GM23338 (cell line): ENCODE results near the gene CORO1C. TPM values are rescaled to one million over a fixed set of nuclear protein-coding genes. Genes with fewer than 3 reads are reported as not detected.

Experiments
- ATAC-seq: fragments of 200-7000 bp; cut with Tn5 transposase; 3 replicates; pipeline ENCODE4 v1.9.1; 2020
- DNase-seq: peaks from one replicate; pipeline ENCODE4 v3.0.0-alpha.2; 2015; ENCODE audit warnings: low spot score
- H2AFZ ChIP-seq: fragments of 200-600 bp; sonication (generic); 2 replicates; pipeline ENCODE4 v1.8.0; 2016; ENCODE audit warnings: antibody characterized with exemption, mild to moderate bottlenecking, moderate library complexity
- H3F3A ChIP-seq: fragments of 200-600 bp; sonication (generic); replicated peaks from 2 replicates; pipeline ENCODE4 v1.8.0; 2017; ENCODE audit warnings: antibody characterized with exemption, mixed run types, low read depth
- H3K27ac ChIP-seq: fragments of 200-600 bp; sonication (generic); 2 replicates; pipeline ENCODE4 v1.6.1; 2016; ENCODE audit warnings: low read depth
- H3K27me3 ChIP-seq: fragments of 200-600 bp; sonication (generic); 2 replicates; pipeline ENCODE4 v1.8.0; 2016; ENCODE audit warnings: mild to moderate bottlenecking, mixed run types, moderate library complexity; ENCODE audit not compliant: insufficient read depth
- H3K36me3 ChIP-seq: fragments of 200-600 bp; sonication (generic); 2 replicates; pipeline ENCODE4 v1.8.0; 2016; ENCODE audit warnings: mild to moderate bottlenecking; ENCODE audit not compliant: insufficient read depth
- H3K4me1 ChIP-seq: fragments of 200-600 bp; sonication (generic); 2 replicates; pipeline ENCODE4 v1.8.0; 2016; ENCODE audit warnings: mild to moderate bottlenecking, moderate library complexity; ENCODE audit not compliant: insufficient read depth
- H3K4me2 ChIP-seq: fragments of 200-600 bp; sonication (generic); 2 replicates; pipeline ENCODE4 v1.7.1; 2017; ENCODE audit warnings: mixed run types
- H3K4me3 ChIP-seq: fragments of 200-600 bp; sonication (generic); 2 replicates; pipeline ENCODE4 v1.6.1; 2016; ENCODE audit warnings: mixed run types
- H3K79me2 ChIP-seq: fragments of 200-600 bp; sonication (generic); replicated peaks from 2 replicates; pipeline ENCODE4 v1.8.0; 2017; ENCODE audit warnings: mild to moderate bottlenecking; ENCODE audit not compliant: insufficient read depth
- H3K9me2 ChIP-seq: fragments of 200-600 bp; sonication (generic); 2 replicates; pipeline ENCODE4 v1.8.0; 2017; ENCODE audit not compliant: insufficient read depth
- H4K20me1 ChIP-seq: fragments of 200-600 bp; sonication (generic); replicated peaks from 2 replicates; pipeline ENCODE4 v1.8.0; 2017; ENCODE audit warnings: mild to moderate bottlenecking; ENCODE audit not compliant: insufficient read depth
- H3K27ac Mint-ChIP-seq: 2 replicates; pipeline ENCODE4 v1.8.0; 2020; ENCODE audit warnings: inconsistent platforms, mild to moderate bottlenecking, moderate library complexity, mixed read lengths
- H3K27me3 Mint-ChIP-seq: 3 replicates; pipeline ENCODE4 v1.8.0; 2022; ENCODE audit warnings: low read depth, mild to moderate bottlenecking, moderate library complexity, mixed read lengths, inconsistent platforms; ENCODE audit not compliant: insufficient read depth, poor library complexity
- H3K36me3 Mint-ChIP-seq: 3 replicates; pipeline ENCODE4 v1.8.0; 2021; ENCODE audit warnings: low read depth, mild to moderate bottlenecking, inconsistent platforms, moderate library complexity, mixed read lengths
- H3K4me1 Mint-ChIP-seq: 3 replicates; pipeline ENCODE4 v1.8.0; 2020; ENCODE audit warnings: mild to moderate bottlenecking, inconsistent platforms, mixed read lengths
- H3K4me3 Mint-ChIP-seq: 3 replicates; pipeline ENCODE4 v1.8.0; 2021; ENCODE audit warnings: moderate library complexity, mild to moderate bottlenecking, inconsistent platforms, mixed read lengths
- H3K9me3 Mint-ChIP-seq: 3 replicates; pipeline ENCODE4 v1.8.0; 2020; ENCODE audit warnings: moderate library complexity, mild to moderate bottlenecking, inconsistent platforms, mixed read lengths
- CREB1 ChIP-seq: fragments of 250-450 bp; sonication (Bioruptor Pico); IDR thresholded peaks from 2 replicates; pipeline ENCODE4 v1.5.0; 2020; ENCODE audit warnings: low read depth, mild to moderate bottlenecking, moderate library complexity
- CTCF ChIP-seq, 2 experiments: fragments of 200-600 bp in 1 of 2; sonication (generic) in 1 of 2; conservative IDR thresholded peaks; 2 replicates each; pipeline versions ENCODE4 v1.5.1 to v1.6.1; 2016 to 2017; ENCODE audit warnings: antibody characterized with exemption in 2 of 2, low read depth in 2 of 2, mild to moderate bottlenecking in 2 of 2, moderate library complexity in 1 of 2
- ETS1 ChIP-seq: IDR thresholded peaks from 2 replicates; pipeline ENCODE4 v1.6.1; 2016; ENCODE audit warnings: antibody characterized with exemption
- EZH2 ChIP-seq: fragments of 200-600 bp; sonication (generic); IDR thresholded peaks from one replicate; pipeline ENCODE4 v1.8.0; 2017; ENCODE audit warnings: antibody characterized with exemption, mild to moderate bottlenecking, low read depth; ENCODE audit not compliant: unreplicated experiment
- EZH2phosphoT487 ChIP-seq: fragments of 200-600 bp; sonication (generic); IDR thresholded peaks from one replicate; pipeline ENCODE4 v1.8.1; 2018; ENCODE audit warnings: antibody characterized with exemption; ENCODE audit not compliant: unreplicated experiment
- NANOG ChIP-seq: IDR thresholded peaks from 2 replicates; pipeline ENCODE4 v1.6.1; 2016; ENCODE audit warnings: antibody characterized with exemption, borderline replicate concordance
- STAT1 ChIP-seq: IDR thresholded peaks from one replicate; pipeline ENCODE4 v1.6.1; 2016; ENCODE audit warnings: antibody characterized with exemption; ENCODE audit not compliant: unreplicated experiment
- ZNF331 ChIP-seq: fragments of 250-450 bp; sonication (Bioruptor Pico); IDR thresholded peaks from 2 replicates; pipeline ENCODE4 v1.5.0; 2020; ENCODE audit warnings: low read depth, mild to moderate bottlenecking, moderate library complexity
- ZNF462 ChIP-seq: fragments of 250-450 bp; sonication (Bioruptor Pico); IDR thresholded peaks from 2 replicates; pipeline ENCODE4 v1.5.0; 2020; ENCODE audit warnings: mild to moderate bottlenecking, moderate library complexity
- polyA plus RNA-seq: library from polyadenylated mRNA; unstranded; fragments of >200 nt; fragmentation: Nextera tagmentation; extraction: Ambion mirVana; gene quantifications from 2 replicates; pipeline ENCODE4 v1.2.1, GENCODE V29; 2016
- total RNA-seq: library from RNA; depleted of rRNA; stranded (reverse); fragments of >200 nt; shearing (Covaris generic); gene quantifications from 2 replicates; pipeline ENCODE4 v1.2.3, GENCODE V29; 2014

Gene CORO1C
- total and polyA plus RNA-seq, 2 experiments from 2014 or later = 59.2 to 89.5 TPM

- Histone ChIP-seq H3F3A (no peaks in the 10 kb centered on the region), H2AFZ (no peak overlapping the region), H3K79me2 (no peaks in the 10 kb centered on the region), H3K27ac (no peak overlapping the region), H3K9me2 (no peaks in the 10 kb centered on the region), H4K20me1 (no peaks in the 10 kb centered on the region), H3K4me2 (no peak overlapping the region), H3K36me3 (no peaks in the 10 kb centered on the region), H3K27me3 (no peaks in the 10 kb centered on the region), H3K4me1 (no peaks in the 10 kb centered on the region), H3K4me3 (no peak overlapping the region)
- Mint-ChIP-seq H3K36me3 (no peaks in the 10 kb centered on the region), H3K9me3 (no peaks in the 10 kb centered on the region), H3K4me1 (peaks cover 7% of the 10 kb centered on the region; the same call in 1 of the 3 replicates), H3K27me3 (peaks cover 6% of the 10 kb centered on the region), H3K4me3 (no peak overlapping the region), H3K27ac (no peak overlapping the region)
- no peak for TF ChIP-seq CREB1 (CRISPR knock-in tag)
- TF ChIP-seq EZH2 = no peak
- no peak for TF ChIP-seq EZH2phosphoT487
- no peak for TF ChIP-seq CTCF (conservative IDR thresholded peaks at IDR 0.05; ENCODE audit: low read depth in 2 of 2)
- no peak for DNase-seq
- no peak for ATAC-seq
Measured at GRCh38 chr12:108766294-108766693, 35.0 kb upstream of the CORO1C start.

- ATAC-seq (no peak), DNase-seq (no peak)
- no peak overlapping the region for H3K4me3 Mint-ChIP-seq
- H3K9me3 Mint-ChIP-seq = no peaks in the 10 kb centered on the region
- no peak for TF ChIP-seq NANOG
- TF ChIP-seq ZNF462 (CRISPR knock-in tag) = no peak
- TF ChIP-seq CREB1 (CRISPR knock-in tag) = no peak
- TF ChIP-seq ETS1 = no peak
- no peak for TF ChIP-seq STAT1
- TF ChIP-seq ZNF331 (CRISPR knock-in tag) = no peak
- peak overlapping the region; percentile 59; the same call in 1 of the 2 replicates for H2AFZ ChIP-seq
- no peak overlapping the region for H3K4me2 ChIP-seq
- H3K27ac Mint-ChIP-seq = peak overlapping the region; percentile 29; the same call in 1 of the 2 replicates
- no peaks in the 10 kb centered on the region for H4K20me1 ChIP-seq
- no peaks in the 10 kb centered on the region for H3K4me1 ChIP-seq
- H3K27ac ChIP-seq = no peak overlapping the region
- H3K9me2 ChIP-seq = no peaks in the 10 kb centered on the region
- H3K27me3 Mint-ChIP-seq = peaks cover 4% of the 10 kb centered on the region
- peaks cover 7% of the 10 kb centered on the region; the same call in 1 of the 3 replicates for H3K4me1 Mint-ChIP-seq
- no peaks in the 10 kb centered on the region for H3K27me3 ChIP-seq
- H3K36me3 Mint-ChIP-seq = no peaks in the 10 kb centered on the region
- H3F3A ChIP-seq = no peaks in the 10 kb centered on the region
- H3K36me3 ChIP-seq = no peaks in the 10 kb centered on the region
- no peak overlapping the region for H3K4me3 ChIP-seq
- no peaks in the 10 kb centered on the region for H3K79me2 ChIP-seq
Measured at GRCh38 chr12:108765289-108765764, 34.0 kb upstream of the CORO1C start.
